G401.6 (cell line): ENCODE results near the gene HFE.
"Not testable (repeated sequence)": the region's sequence is repeated elsewhere in the genome, so short reads cannot be mapped to it uniquely, and the experiment has no call there.

Experiments
- FAIRE-seq: peaks from 2 replicates; lab custom pipeline; 2012; peaks lifted over from hg19 to GRCh38; lab: Jason Lieb, UNC

The HFE gene

DNA sequence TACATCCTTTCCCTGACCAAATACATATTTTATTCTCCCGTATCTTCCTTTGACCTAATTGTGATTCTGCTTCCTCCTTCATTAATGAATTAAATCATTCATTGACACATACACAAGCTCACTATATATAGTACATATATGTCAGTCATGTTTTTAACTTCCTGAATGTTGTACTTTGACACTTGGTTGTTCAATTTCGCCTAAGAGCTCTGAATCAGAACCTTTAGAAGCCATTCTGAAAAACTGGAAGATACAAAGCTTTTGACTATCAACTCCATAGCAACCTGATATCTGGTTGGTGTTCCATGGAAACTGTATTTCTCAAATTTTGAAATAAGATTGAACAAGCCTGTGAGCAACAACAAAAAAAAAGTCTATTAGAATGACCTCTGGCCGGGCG is 27.3 kb upstream of the HFE start:
- FAIRE-seq, result no peak

DNA sequence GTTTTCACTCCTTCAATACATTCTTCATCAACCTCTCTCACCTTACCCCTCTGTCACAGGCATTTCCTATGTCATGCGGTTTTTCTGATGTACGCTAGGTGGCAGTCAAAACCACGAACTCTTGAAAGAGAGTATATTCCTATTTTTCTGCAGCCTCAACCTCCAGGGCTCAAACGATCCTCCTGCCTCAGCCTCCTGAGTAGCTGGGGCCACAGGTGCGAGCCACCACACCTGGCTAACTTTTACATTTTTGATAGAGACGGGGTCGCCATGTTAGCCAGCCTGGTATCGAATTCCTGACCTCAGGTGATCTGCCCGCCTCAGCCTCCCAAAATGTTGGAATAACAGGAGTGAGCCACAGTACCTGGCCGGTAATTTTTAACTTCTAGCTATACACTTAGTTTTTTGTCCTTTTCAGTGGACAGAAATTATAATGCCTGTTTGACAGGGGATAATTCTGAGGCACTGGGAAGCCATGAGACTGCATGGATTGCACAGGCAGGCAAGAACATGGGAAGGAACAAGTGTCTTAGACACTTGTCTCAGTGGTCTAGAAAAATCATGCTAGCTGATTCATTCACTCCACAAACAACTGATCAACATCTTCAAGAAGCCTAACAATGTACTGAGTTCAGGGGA is 22.5 kb upstream of the HFE start:
- FAIRE-seq, result peak; percentile 94

DNA sequence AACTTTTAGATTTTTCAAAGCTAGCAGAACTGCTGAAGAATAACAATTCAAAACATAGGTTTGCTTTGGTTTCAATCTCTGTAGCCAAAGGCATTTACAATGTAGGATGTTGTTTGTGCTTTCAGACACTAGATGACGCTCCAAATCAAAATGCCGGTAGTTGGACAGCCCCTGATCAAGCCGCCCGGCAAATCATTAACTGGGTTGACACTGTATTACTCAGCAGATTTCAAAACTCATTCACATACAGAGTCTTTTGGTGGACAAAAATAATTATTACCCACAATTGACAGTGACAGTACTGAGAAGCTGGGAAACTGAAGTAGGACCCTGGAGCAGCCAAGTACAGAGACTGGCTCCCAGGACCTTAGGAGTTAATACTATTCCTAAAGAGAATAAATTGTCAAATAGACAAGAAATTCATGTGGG is 21.3 kb upstream of the HFE start:
- FAIRE-seq, result peak; percentile 97

DNA sequence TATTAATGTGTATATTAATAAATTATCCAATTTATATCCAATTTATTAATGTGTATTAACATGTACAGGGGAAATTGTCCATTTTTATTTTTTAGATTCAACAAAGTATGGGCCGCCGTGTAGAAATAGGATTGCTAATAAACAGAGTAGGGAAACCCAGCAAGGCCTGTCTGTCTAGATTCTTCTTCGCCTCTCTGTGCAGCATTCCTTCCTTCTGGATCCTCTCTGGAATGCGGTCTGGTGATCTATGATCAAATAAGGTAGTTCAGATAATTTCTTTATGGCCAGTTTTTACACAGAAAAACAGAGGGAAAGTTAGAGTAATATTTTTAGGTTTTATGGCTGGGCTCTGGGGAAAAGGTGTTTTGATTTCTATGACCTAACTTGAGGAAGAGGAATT is 19.9 kb upstream of the HFE start:
- no peak for FAIRE-seq

DNA sequence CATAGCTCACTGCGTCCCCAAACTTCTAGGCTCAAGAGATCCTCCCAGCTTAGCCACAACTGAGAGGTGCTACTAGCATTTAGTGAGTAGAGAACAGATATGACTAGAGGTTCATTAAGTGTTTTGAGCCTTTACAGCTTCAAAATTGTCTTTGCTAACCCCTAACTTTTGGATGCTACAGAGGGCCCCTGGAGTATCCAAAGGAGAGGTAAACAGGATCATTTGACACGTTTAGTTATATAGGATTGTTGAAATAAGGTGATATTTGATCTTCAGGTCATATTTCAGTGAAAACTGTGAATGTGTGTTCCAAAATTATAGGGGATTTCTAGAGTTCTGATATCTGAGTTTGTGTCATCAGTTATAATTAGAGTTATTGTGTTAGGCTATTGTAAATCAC is 19.2 kb upstream of the HFE start:
- no peak for FAIRE-seq

DNA sequence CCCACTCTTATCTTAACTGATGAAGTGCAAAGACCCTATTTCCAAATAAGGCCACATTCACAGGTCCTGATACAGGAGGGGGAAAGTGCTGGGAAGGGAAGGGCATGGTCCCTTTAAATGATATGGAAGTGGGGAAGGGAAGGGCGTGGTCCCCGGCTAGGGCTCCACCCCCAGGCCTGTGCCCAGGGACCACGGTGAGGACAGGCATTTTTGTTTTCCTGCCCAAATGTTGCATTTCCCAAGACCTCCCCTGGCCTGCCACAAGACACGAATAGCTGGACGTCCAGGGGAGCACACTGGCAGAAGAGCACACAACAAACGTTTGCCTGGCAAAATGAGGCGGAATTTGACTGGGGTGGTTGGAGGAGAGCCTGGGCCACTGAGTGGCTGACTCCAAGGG is 16.1 kb upstream of the HFE start:
- no peak for FAIRE-seq

DNA sequence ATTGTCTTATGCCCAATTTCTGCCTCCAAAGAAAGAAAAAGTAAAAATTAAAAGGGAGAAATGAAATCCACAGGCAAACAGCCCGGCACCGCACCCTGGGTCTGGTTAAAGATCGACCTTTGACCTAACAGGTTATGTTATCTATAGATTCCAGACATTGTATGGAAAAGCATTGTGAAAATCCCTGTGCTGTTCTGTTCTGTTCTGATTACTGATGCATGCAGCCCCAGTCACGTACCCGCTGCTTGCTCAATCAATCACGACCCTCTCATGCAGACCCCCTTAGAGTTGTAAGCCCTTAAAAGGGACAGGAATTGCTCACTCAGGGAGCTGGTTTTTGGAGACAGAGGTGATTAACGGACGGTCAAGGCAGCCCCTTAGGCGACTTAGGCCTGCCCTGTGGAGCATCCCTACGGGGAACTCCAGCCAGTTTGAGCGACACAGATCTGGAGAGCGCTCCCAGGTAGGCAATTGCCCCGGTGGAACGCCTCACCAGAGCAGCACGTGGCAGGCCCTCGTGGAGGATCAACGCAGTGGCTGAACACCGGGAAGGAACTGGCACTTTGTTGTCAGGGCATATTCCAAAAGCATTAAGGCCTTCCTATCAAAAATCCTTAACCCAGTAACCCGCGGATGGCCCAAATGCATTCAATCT is 12.0 kb upstream of the HFE start:
- FAIRE-seq, result no peak

DNA sequence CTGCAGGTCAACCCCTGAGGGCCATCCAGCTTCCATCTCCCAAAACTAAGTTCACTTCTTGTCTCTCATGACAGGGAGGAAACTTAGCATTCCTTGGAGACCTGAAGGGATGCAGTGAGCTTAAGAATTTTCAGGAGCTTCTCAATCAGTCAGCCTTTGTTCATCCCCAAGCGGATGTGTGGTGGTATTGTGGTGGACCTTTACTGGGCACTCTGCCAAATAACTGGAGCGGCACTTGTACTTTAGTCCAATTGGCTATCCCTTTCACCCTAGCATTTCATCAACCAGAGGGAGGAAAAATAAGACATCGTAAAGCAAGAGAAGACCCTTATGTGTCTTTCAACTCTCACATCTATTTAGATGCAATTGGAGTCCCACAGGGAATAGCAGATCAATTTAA is 9.2 kb upstream of the HFE start:
- FAIRE-seq, result not testable (repeated sequence)

DNA sequence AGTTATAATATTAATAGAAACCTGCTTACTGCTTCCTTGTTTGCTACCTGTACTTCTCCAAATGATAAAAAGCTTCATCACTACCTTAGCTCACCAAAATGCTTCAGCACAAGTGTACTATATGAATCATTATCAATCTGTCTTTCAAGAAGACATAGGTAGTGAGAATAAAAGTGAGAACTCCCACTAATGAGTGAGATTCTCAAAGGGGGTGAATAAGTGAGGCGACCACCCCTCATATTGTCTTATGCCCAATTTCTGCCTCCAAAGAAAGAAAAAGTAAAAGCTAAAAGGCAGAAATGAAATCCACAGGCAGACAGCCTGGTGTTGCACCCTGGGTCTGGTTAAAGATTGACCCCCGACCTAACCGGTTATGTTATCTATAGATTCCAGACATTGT is 6.1 kb upstream of the HFE start:
- FAIRE-seq, result not testable (repeated sequence)

DNA sequence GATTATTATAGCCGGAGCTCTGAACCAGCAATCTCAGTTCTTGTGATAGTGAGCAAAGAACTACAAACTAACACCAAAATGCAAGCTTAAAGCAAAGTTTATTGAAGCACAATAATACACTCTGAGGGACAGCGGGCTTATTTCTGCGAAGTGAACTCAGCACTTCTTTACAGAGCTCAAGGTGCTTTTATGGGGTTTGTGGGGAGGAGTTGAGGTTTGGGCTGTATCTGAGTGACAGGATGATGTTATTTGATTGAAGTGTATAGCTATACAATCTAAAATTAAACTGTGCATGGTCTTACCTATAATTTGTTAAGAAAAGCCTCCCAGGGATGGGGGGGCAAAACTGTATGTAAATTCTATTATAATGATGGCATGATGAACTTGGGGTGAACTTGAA is 1.0 kb upstream of the HFE start:
- no peak for FAIRE-seq

DNA sequence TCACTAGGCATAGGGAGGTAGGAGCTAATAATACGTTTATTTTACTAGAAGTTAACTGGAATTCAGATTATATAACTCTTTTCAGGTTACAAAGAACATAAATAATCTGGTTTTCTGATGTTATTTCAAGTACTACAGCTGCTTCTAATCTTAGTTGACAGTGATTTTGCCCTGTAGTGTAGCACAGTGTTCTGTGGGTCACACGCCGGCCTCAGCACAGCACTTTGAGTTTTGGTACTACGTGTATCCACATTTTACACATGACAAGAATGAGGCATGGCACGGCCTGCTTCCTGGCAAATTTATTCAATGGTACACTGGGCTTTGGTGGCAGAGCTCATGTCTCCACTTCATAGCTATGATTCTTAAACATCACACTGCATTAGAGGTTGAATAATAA is 1.1 kb downstream of the HFE start:
- FAIRE-seq, result no peak

DNA sequence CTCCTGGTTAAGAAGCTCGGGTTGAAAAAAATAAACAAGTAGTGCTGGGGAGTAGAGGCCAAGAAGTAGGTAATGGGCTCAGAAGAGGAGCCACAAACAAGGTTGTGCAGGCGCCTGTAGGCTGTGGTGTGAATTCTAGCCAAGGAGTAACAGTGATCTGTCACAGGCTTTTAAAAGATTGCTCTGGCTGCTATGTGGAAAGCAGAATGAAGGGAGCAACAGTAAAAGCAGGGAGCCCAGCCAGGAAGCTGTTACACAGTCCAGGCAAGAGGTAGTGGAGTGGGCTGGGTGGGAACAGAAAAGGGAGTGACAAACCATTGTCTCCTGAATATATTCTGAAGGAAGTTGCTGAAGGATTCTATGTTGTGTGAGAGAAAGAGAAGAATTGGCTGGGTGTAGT is 2.0 kb downstream of the HFE start:
- FAIRE-seq, result no peak

DNA sequence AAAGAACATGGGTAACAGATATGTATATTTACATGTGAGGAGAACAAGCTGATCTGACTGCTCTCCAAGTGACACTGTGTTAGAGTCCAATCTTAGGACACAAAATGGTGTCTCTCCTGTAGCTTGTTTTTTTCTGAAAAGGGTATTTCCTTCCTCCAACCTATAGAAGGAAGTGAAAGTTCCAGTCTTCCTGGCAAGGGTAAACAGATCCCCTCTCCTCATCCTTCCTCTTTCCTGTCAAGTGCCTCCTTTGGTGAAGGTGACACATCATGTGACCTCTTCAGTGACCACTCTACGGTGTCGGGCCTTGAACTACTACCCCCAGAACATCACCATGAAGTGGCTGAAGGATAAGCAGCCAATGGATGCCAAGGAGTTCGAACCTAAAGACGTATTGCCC is 5.2 kb downstream of the HFE start:
- FAIRE-seq, result no peak

DNA sequence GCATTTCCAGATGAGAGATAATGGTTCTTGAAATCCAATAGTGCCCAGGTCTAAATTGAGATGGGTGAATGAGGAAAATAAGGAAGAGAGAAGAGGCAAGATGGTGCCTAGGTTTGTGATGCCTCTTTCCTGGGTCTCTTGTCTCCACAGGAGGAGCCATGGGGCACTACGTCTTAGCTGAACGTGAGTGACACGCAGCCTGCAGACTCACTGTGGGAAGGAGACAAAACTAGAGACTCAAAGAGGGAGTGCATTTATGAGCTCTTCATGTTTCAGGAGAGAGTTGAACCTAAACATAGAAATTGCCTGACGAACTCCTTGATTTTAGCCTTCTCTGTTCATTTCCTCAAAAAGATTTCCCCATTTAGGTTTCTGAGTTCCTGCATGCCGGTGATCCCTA is 6.8 kb downstream of the HFE start:
- no peak for FAIRE-seq

DNA sequence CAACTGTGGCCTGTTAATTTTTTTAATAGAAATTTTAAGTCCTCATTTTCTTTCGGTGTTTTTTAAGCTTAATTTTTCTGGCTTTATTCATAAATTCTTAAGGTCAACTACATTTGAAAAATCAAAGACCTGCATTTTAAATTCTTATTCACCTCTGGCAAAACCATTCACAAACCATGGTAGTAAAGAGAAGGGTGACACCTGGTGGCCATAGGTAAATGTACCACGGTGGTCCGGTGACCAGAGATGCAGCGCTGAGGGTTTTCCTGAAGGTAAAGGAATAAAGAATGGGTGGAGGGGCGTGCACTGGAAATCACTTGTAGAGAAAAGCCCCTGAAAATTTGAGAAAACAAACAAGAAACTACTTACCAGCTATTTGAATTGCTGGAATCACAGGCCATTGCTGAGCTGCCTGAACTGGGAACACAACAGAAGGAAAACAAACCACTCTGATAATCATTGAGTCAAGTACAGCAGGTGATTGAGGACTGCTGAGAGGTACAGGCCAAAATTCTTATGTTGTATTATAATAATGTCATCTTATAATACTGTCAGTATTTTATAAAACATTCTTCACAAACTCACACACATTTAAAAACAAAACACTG is 10.1 kb downstream of the HFE start:
- peak; percentile 94 for FAIRE-seq

DNA sequence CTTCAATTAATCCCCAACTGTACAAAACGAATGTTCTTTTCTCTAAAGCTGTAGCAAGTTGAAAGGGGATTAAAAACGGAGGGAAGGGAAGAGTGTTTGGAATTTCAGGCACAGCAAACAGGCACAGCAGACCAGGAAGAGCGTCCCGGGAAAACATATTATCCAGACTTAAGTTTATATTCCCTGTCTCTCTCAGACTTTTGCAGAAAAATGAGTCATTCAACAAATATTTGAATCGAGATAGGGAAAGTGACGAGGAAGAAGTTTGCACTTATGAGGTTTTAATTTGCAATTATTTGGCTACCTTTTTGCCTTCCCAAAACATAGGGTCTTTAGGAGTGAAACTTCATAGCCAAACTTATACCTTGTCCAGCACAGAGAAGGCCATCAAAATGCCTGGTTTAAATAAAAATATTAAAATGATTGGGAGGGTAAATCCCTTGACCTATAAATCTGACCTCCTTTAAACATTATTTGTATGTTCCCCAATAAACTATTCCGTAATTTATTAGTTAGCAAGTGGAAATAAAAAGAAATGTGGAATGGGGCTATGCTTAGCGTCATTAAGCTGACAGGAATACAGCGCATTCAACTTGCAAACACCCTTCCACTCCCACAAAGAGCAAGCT is 16.0 kb downstream of the HFE start:
- no peak for FAIRE-seq

DNA sequence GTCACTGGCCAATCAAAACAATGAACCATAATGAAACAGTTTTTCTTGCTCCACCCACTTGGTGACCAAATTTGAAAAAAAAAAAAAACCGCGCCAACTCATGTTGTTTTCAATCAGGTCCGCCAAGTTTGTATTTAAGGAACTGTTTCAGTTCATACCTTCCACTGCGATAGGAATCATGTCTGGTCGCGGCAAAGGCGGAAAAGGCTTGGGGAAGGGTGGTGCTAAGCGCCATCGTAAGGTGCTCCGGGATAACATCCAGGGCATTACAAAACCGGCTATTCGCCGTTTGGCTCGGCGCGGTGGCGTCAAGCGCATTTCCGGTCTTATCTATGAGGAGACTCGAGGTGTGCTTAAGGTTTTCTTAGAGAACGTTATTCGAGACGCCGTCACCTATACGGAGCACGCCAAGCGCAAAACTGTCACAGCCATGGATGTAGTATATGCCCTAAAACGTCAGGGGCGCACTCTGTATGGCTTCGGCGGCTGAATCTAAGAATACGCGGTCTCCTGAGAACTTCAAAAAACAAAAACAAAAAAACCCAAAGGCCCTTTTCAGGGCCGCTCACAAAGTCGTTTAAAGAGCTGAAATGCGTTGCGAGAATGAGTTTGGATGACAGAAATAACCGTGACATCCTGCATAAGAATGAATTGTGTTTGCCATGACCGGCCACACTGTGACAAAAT is 16.7 kb downstream of the HFE start:
- FAIRE-seq, result peak; percentile 98

DNA sequence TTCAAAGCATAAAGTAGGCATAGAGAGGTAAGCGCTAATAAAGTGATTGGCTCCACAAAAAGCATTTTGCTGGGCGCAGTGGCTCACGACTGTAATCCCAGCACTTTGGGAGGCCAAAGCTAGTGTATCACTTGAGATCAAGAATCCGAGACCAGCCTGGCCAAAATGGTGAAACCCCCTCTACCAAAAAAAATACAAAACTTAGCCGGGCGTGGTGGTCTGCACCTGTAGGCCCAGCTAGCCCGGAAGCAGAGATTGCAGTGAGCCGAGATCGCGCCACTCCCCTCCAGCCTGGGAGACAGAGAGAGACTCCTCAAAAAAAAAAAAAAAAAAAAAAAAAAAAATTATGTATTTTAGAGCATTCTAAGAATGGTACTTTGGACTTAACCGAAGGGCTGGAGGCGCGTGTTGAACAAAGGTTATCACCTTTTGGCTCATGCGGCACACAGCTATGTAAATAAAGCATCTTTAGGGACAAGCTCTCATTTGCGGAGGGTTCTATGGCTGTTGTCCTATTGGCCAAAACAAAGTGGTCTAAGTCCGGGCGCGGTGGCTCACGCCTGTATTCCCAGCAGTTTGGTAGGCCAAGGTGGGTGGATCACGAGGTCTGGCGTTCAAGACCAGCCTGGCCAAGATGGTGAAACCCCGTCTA is 17.4 kb downstream of the HFE start:
- FAIRE-seq, result no peak

DNA sequence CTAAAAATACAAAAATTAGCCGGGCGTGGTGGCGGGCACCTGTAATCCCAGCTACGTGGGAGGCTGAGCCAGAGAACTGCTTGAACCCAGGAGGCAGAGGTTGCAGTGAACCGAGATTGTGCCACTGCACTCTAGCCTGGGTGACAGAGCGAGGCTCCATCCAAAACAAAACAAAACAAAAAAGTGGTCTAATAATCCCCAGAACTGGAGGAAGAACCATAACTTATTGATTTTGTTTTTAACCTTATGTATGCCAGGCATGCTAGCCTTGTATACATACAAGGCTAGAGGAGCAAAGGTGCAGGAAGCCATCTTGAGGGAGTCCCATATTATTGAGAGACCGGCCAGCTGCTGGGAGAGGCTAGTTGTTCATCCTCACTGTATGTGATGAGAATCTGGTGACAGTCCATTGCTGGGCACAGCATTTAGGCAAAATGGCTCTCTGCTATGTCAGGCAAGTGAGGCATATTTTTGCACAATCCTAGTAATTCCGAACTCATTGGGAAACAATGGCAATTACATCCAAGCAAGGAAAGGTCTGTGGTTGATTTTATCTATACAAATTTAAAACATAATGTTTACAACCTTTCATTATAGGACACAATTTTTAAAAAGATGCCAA is 18.0 kb downstream of the HFE start:
- no peak for FAIRE-seq

DNA sequence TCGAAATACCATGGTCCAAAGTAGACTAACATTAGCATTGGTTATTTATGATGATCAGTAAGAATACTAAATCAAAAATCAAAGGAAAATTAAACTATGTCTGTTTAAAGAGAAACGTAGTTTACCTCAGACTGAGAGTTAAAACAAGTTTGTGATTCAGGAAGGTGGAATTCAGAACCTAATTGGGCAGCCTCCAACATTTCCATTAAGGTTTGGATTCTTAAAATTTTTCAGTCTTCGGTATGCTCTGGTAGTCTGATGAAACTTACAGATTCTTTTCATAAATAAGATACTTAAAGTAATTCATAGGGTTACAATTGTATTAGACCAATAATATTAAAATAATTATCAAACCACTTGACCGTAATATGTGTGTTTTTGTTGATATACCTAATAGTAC is 18.6 kb downstream of the HFE start:
- no peak for FAIRE-seq

DNA sequence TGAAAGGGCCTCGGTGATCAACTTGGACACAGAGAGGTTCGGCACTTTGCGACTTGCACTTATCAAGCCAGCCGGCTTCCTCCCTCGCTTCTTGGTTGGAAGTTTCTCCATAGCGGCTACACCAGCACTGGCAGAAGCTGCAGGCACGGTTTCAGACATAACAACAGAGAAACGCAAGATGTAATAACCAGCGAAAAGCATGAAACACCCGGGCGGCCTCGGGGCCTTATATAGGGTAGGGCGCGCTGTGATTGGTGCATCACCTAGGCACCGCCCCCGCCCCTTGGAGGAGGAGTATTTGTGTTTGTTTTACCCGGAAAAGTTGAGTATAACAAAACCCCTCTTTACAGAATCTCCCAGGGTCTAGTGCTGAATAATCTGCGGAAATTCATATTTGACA is 20.7 kb downstream of the HFE start:
- FAIRE-seq, result no peak

DNA sequence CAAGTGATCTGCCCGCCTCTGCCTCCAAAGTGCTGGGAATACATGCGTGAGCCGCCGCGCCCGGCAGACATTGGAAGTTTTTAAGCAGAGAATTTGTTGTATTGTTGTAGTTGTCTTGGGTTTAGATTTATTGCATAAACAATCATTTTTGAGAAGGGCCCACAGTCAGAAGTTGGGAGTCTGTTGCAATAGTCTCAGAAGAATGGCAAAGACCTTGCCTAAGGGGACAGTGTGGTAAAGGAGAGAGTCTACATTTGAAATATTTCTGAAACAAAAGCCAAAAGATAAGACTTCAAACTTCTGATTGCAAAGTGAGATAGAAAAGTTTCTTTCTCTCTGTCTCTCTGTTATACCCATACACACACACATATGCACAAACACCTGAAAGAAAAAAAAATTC is 22.5 kb downstream of the HFE start:
- no peak for FAIRE-seq
